Cerebellar cortex (tissue), 1 donor: ENCODE results near the gene CLDN5.

Source experiments
- DNase-seq: peaks from one replicate; pipeline ENCODE4 v3.0.0-alpha.2; 2015; ENCODE audit warnings: low spot score

CLDN5 gene

GRCh38 chr22:19522190-19522880, 1.9 kb downstream of the CLDN5 start:
- peak; percentile 5 for DNase-seq

- DNase-seq, result no peak
These were observed 3.5 kb downstream of the CLDN5 start for GRCh38 chr22:19520566-19521305.

GRCh38 chr22:19520007-19520406, 4.2 kb downstream of the CLDN5 start:
- no peak for DNase-seq

GRCh38 chr22:19519041-19519926, 4.9 kb downstream of the CLDN5 start:
- no peak for DNase-seq

GRCh38 chr22:19518635-19519034, 5.6 kb downstream of the CLDN5 start:
- DNase-seq, result no peak

GRCh38 chr22:19517919-19518611, 6.1 kb downstream of the CLDN5 start:
- no peak for DNase-seq

GRCh38 chr22:19517171-19517500, 7.1 kb downstream of the CLDN5 start:
- no peak for DNase-seq

- no peak for DNase-seq
These were observed 7.6 kb downstream of the CLDN5 start for GRCh38 chr22:19516378-19517170.

- no peak for DNase-seq
These were observed 8.4 kb downstream of the CLDN5 start for GRCh38 chr22:19515654-19516377.

GRCh38 chr22:19514831-19515565, 9.2 kb downstream of the CLDN5 start:
- DNase-seq, result no peak

GRCh38 chr22:19513823-19514222, 10.4 kb downstream of the CLDN5 start:
- DNase-seq, result no peak

- no peak for DNase-seq
These were observed 13.3 kb downstream of the CLDN5 start for GRCh38 chr22:19510919-19511341.

GRCh38 chr22:19509923-19510322, 14.3 kb downstream of the CLDN5 start:
- no peak for DNase-seq

- DNase-seq, result no peak
These were observed 15.0 kb downstream of the CLDN5 start for GRCh38 chr22:19509191-19509590.

- no peak for DNase-seq
These were observed 16.0 kb downstream of the CLDN5 start for GRCh38 chr22:19508024-19508776.

GRCh38 chr22:19507534-19507861, 16.7 kb downstream of the CLDN5 start:
- no peak for DNase-seq

GRCh38 chr22:19506212-19506611, 18.0 kb downstream of the CLDN5 start:
- DNase-seq, result no peak

- no peak for DNase-seq
These were observed 18.5 kb downstream of the CLDN5 start for GRCh38 chr22:19505735-19506126.
